B cell (primary cell): ENCODE results near the gene ZBTB5. TPM values are rescaled to one million over a fixed set of nuclear protein-coding genes. Genes with fewer than 3 reads are reported as not detected.

Source experiments
- ATAC-seq: fragments of 200-7000 bp; cut with Tn5 transposase; one replicate; pipeline ENCODE4 v1.10.0; 2021; ENCODE audit warnings: low read depth, mild to moderate bottlenecking, moderate number of reproducible peaks, moderate library complexity
- CTCF ChIA-PET: fragments of 350-600 bp; sonication (Branson Sonifier 250); formaldehyde crosslinking; loops from one replicate; lab custom pipeline; 2021; ENCODE audit warnings: antibody characterized with exemption, inconsistent platforms; lab: Charles Lee
- POLR2A ChIA-PET: fragments of 350-600 bp; sonication (Branson Sonifier 250); formaldehyde crosslinking; loops from one replicate; lab custom pipeline; 2021; ENCODE audit warnings: antibody characterized with exemption; lab: Charles Lee
- DNase-seq: peaks from one replicate; pipeline ENCODE4 v3.0.0; 2013
- H2AFZ ChIP-seq: 2 replicates; pipeline ENCODE4 v1.6.1; 2012; ENCODE audit warnings: mild to moderate bottlenecking, low read depth, low read length; ENCODE audit not compliant: insufficient read depth, poor library complexity, severe bottlenecking
- H3K27ac ChIP-seq, 2 donors: 1 replicate in 1 of 2; 2 replicates in 1 of 2; pipeline ENCODE4 v1.5.1; 2012 to 2013; ENCODE audit warnings: low read length in 2 of 2, mild to moderate bottlenecking in 2 of 2, moderate library complexity in 1 of 2
- H3K27me3 ChIP-seq, 4 experiments: fragments of 200-600 bp in 1 of 4; sonication (generic) in 1 of 4; replicated peaks in 1 of 4; 1 replicate in 2 of 4; 2 replicates in 2 of 4; pipeline versions ENCODE4 v1.6.1 to v1.7.0; 2013 to 2016; ENCODE audit warnings: low read length in 3 of 4, mild to moderate bottlenecking in 2 of 4, mixed read lengths in 1 of 4, moderate library complexity in 1 of 4; ENCODE audit not compliant: insufficient read depth in 4 of 4, control insufficient read depth in 3 of 4; ENCODE audit errors: control extremely low read depth in 1 of 4
- H3K36me3 ChIP-seq, 2 experiments: replicated peaks in 1 of 2; 1 replicate in 1 of 2; 2 replicates in 1 of 2; pipeline versions ENCODE4 v1.6.1 to v1.7.1; 2013; ENCODE audit warnings: low read length in 1 of 2; ENCODE audit not compliant: insufficient read depth in 2 of 2, control insufficient read depth in 1 of 2; ENCODE audit errors: control extremely low read depth in 1 of 2, extremely low read depth in 1 of 2
- H3K4me1 ChIP-seq, 2 donors: fragments of 200-600 bp in 1 of 2; sonication (generic) in 1 of 2; 1 replicate in 1 of 2; 2 replicates in 1 of 2; pipeline versions ENCODE4 v1.5.1 to v1.6.1; 2013 to 2017; ENCODE audit warnings: low read length in 2 of 2; ENCODE audit not compliant: control insufficient read depth in 2 of 2, insufficient read depth in 2 of 2
- H3K4me2 ChIP-seq: replicated peaks from 2 replicates; pipeline ENCODE3; 2012; ENCODE audit warnings: mild to moderate bottlenecking, low read depth, low read length; ENCODE audit not compliant: poor library complexity, severe bottlenecking
- H3K4me3 ChIP-seq, 5 experiments: fragments of 200-600 bp in 1 of 5; sonication (generic) in 1 of 5; 1 replicate in 3 of 5; 2 replicates in 2 of 5; pipeline versions ENCODE4 v1.5.1 to v1.7.0; 2011 to 2016; ENCODE audit warnings: low read length in 4 of 5, mild to moderate bottlenecking in 4 of 5, low read depth in 2 of 5, control low read depth in 1 of 5, moderate library complexity in 1 of 5; ENCODE audit not compliant: insufficient read depth in 1 of 5; ENCODE audit errors: control extremely low read depth in 1 of 5, extremely low read depth in 1 of 5
- H3K79me2 ChIP-seq: fragments of 200-600 bp; sonication (generic); one replicate; pipeline ENCODE4 v1.6.0; 2016; ENCODE audit warnings: low read length; ENCODE audit not compliant: control insufficient read depth, insufficient read depth
- H3K9ac ChIP-seq: fragments of 200-600 bp; sonication (generic); 2 replicates; pipeline ENCODE4 v1.6.1; 2017; ENCODE audit warnings: mild to moderate bottlenecking, low read length, moderate library complexity
- H3K9me3 ChIP-seq, 3 donors: one replicate each; pipeline versions ENCODE4 v1.6.1 to v1.7.1; 2013; ENCODE audit warnings: low read length in 2 of 3; ENCODE audit not compliant: control insufficient read depth in 2 of 3, insufficient read depth in 1 of 3; ENCODE audit errors: control extremely low read depth in 1 of 3
- H4K20me1 ChIP-seq: 2 replicates; pipeline ENCODE4 v1.6.0; 2012; ENCODE audit warnings: mild to moderate bottlenecking, low read length; ENCODE audit not compliant: insufficient read depth, control insufficient read depth, poor library complexity, severe bottlenecking
- H3K27ac Mint-ChIP-seq: one replicate; pipeline ENCODE4 v1.8.0; 2021; ENCODE audit warnings: mixed read lengths
- H3K27me3 Mint-ChIP-seq: one replicate; pipeline ENCODE4 v1.8.0; 2021; ENCODE audit warnings: mixed read lengths
- H3K4me1 Mint-ChIP-seq: one replicate; pipeline ENCODE4 v1.8.0; 2021; ENCODE audit warnings: mixed read lengths
- H3K4me3 Mint-ChIP-seq: one replicate; pipeline ENCODE4 v1.8.0; 2021; ENCODE audit warnings: mixed read lengths
- H3K9me3 Mint-ChIP-seq: one replicate; pipeline ENCODE4 v1.8.0; 2022; ENCODE audit warnings: mixed read lengths; ENCODE audit not compliant: insufficient read depth
- CTCF ChIP-seq: fragments of 200-600 bp; IDR thresholded peaks from one replicate; pipeline ENCODE4 v1.8.0; 2022; ENCODE audit warnings: antibody characterized with exemption, mild to moderate bottlenecking
- EZH2 ChIP-seq: IDR thresholded peaks from 2 replicates; pipeline ENCODE4 v1.6.1; 2012; ENCODE audit warnings: borderline replicate concordance, low read depth, mild to moderate bottlenecking, moderate library complexity, low read length; ENCODE audit not compliant: insufficient read depth, poor library complexity, severe bottlenecking
- WGBS: methylation state at CpG from one replicate; pipeline ENCODE4 v1.1.5; 2013; ENCODE audit warnings: missing lambda C conversion rate; ENCODE audit not compliant: insufficient coverage; 5-methylcytosine and 5-hydroxymethylcytosine counted together
- intact Hi-C: fragments of 100-400 bp; cut with micrococcal nuclease; formaldehyde crosslinking; loops from one replicate; pipeline ENCODE4 v1.10.0; 2022
- polyA plus RNA-seq: library from polyadenylated mRNA; depleted of rRNA; stranded (reverse); fragments of >200 nt; gene quantifications from 2 replicates; pipeline ENCODE4 v1.2.3, GENCODE V29; 2012
- total RNA-seq, 2 donors: library from RNA; stranded (reverse); fragments of 120-200 nt in 1 of 2; gene quantifications; 1 replicate in 1 of 2; 2 replicates in 1 of 2; pipeline versions ENCODE4 v1.2.3 to v1.2.4, GENCODE V29; 2013 to 2022

Gene ZBTB5
- total and polyA plus RNA-seq, 2 donors (not counting 1 experiment from before 2014, with no cell fraction given) = 12.8 to 27.6 TPM

- Histone ChIP-seq H3K4me2 (peak overlapping the region; percentile 84), H3K4me1 (peaks cover 23 to 27% of the 10 kb centered on the region in 2 donors), H3K4me3 (peak overlapping the region; percentile 75 to 99 (median 95)), H3K27me3 (no peaks in the 10 kb centered on the region), H2AFZ (peak overlapping the region; percentile 95), H4K20me1 (peaks cover 17% of the 10 kb centered on the region), H3K9me3 (no peaks in the 10 kb centered on the region), H3K27ac (peak overlapping the region; percentile 93 to 98), H3K36me3 (peaks cover 0 to 2% of the 10 kb centered on the region in 2 experiments), H3K79me2 (peaks cover 54% of the 10 kb centered on the region), H3K9ac (peak overlapping the region; percentile 100)
- DNase-seq (peak; percentile 94), ATAC-seq (peak; percentile 48)
- ChIA-PET CTCF (interaction anchor here (0.6 to 1.9 kb wide), 2 partner anchors 10 to 16 kb away, joined by 3 to 12 read pairs; no protein-coding TSS in a partner anchor), POLR2A (interaction anchor here (0.7 to 2.2 kb wide), 4 partner anchors 21 to 128 kb away, joined by 3 to 10 read pairs (median 5); partner anchors contain the start of genes POLR1E and TOMM5)
- TF ChIP-seq CTCF = no peak
- no peak for TF ChIP-seq EZH2
- Mint-ChIP-seq H3K4me3 (peak overlapping the region; percentile 95), H3K27me3 (no peaks in the 10 kb centered on the region), H3K27ac (peak overlapping the region; percentile 98), H3K9me3 (no peaks in the 10 kb centered on the region), H3K4me1 (peaks cover 30% of the 10 kb centered on the region)
- intact Hi-C loops = loop anchor here (1.0 to 10.0 kb wide), 12 partner anchors 21 to 1730 kb away; partner anchors contain the start of genes CREB3, FBXO10, GRHPR and POLR1E
- under 1% methylated on average over 47 of the region's 47 CpGs for WGBS
These were observed 613 bp downstream of the ZBTB5 start for GRCh38 chr9:37464426-37465248.
